Smooth muscle cell (in vitro differentiated cells): ENCODE measurements around the gene KSR1. TPM values are rescaled to one million over a fixed set of nuclear protein-coding genes. Genes with fewer than 3 reads are reported as not detected.
A peak's percentile ranks its signal among the peaks of the same experiment; 100 is the strongest.

ENCODE experiments used
- DNase-seq: peaks from one replicate; lab custom pipeline; 2025; ENCODE audit not compliant: unreplicated experiment; lab: John Stamatoyannopoulos, UW
- H2AFZ ChIP-seq: fragments of 200-600 bp; sonication (generic); 2 replicates; pipeline ENCODE4 v1.6.0; 2016; ENCODE audit warnings: antibody characterized with exemption, low read depth, mild to moderate bottlenecking
- H3F3A ChIP-seq: fragments of 200-600 bp; sonication (generic); 2 replicates; pipeline ENCODE4 v1.6.0; 2017; ENCODE audit warnings: antibody characterized with exemption, low read depth
- H3K27ac ChIP-seq: fragments of 200-600 bp; sonication (generic); 2 replicates; pipeline ENCODE4 v1.5.1; 2016; ENCODE audit warnings: low read depth, mild to moderate bottlenecking
- H3K27me3 ChIP-seq: fragments of 200-600 bp; sonication (generic); 2 replicates; pipeline ENCODE4 v1.6.1; 2016; ENCODE audit warnings: low read depth, mild to moderate bottlenecking
- H3K36me3 ChIP-seq: fragments of 200-600 bp; sonication (generic); 2 replicates; pipeline ENCODE4 v1.5.1; 2016; ENCODE audit warnings: low read depth
- H3K4me1 ChIP-seq: fragments of 200-600 bp; sonication (generic); 2 replicates; pipeline ENCODE4 v1.5.1; 2016; ENCODE audit warnings: low read depth
- H3K4me2 ChIP-seq: fragments of 200-600 bp; sonication (generic); 2 replicates; pipeline ENCODE4 v1.6.0; 2016; ENCODE audit warnings: mild to moderate bottlenecking
- H3K4me3 ChIP-seq: fragments of 200-600 bp; sonication (generic); 2 replicates; pipeline ENCODE4 v1.5.1; 2016; ENCODE audit warnings: mild to moderate bottlenecking
- H3K79me2 ChIP-seq: fragments of 200-600 bp; sonication (generic); 2 replicates; pipeline ENCODE4 v1.6.0; 2016; ENCODE audit warnings: low read depth, mild to moderate bottlenecking
- H3K9ac ChIP-seq: fragments of 200-600 bp; sonication (generic); 2 replicates; pipeline ENCODE4 v1.6.0; 2016; ENCODE audit warnings: low read depth
- H3K9me3 ChIP-seq: fragments of 200-600 bp; sonication (generic); replicated peaks from 2 replicates; pipeline ENCODE4 v1.5.1; 2016; ENCODE audit warnings: low read depth
- H4K20me1 ChIP-seq: fragments of 200-600 bp; sonication (generic); 2 replicates; pipeline ENCODE4 v1.6.0; 2016; ENCODE audit warnings: low read depth
- CTCF ChIP-seq: fragments of 200-600 bp; sonication (generic); IDR thresholded peaks from 2 replicates; pipeline ENCODE4 v1.5.1; 2017; ENCODE audit warnings: borderline replicate concordance, mild to moderate bottlenecking, antibody characterized with exemption; ENCODE audit not compliant: insufficient read depth, poor library complexity, severe bottlenecking
- WGBS: methylation state at CpG from one replicate; pipeline ENCODE4 v1.1.7; 2016; ENCODE audit warnings: low lambda C conversion rate; 5-methylcytosine and 5-hydroxymethylcytosine counted together
- polyA plus RNA-seq: library from polyadenylated mRNA; unstranded; fragments of >200 nt; fragmentation: Nextera tagmentation; extraction: Ambion mirVana; gene quantifications from 2 replicates; pipeline ENCODE4 v1.2.1, GENCODE V29; 2016
- total RNA-seq: library from RNA; depleted of rRNA; stranded (reverse); fragments of >200 nt; gene quantifications from 2 replicates; pipeline ENCODE4 v1.2.3, GENCODE V29; 2014

The KSR1 gene
- total and polyA plus RNA-seq, 2 experiments from 2014 or later = 40.4 to 65.1 TPM

GRCh38 chr17:27479838-27480237 lies 23.6 kb downstream of the KSR1 start:
- Histone ChIP-seq H3K79me2 (peaks cover 99% of the 10 kb centered on the region), H4K20me1 (peaks cover 100% of the 10 kb centered on the region), H3K27ac (no peak overlapping the region), H3K9ac (no peak overlapping the region), H3K4me3 (no peak overlapping the region), H3F3A (peaks cover 14% of the 10 kb centered on the region), H3K36me3 (no peaks in the 10 kb centered on the region), H3K4me2 (no peak overlapping the region), H3K9me3 (no peaks in the 10 kb centered on the region), H3K27me3 (no peaks in the 10 kb centered on the region), H2AFZ (no peak overlapping the region), H3K4me1 (no peaks in the 10 kb centered on the region)
- DNase-seq = no peak
- TF ChIP-seq CTCF = no peak
- WGBS = 88% methylated on average over 3 of the region's 3 CpGs

GRCh38 chr17:27480699-27481098 lies 24.5 kb downstream of the KSR1 start:
- WGBS = 94% methylated on average over 4 of the region's 4 CpGs
- Histone ChIP-seq H4K20me1 (peaks cover 100% of the 10 kb centered on the region), H3F3A (peaks cover 21% of the 10 kb centered on the region), H3K79me2 (peaks cover 99% of the 10 kb centered on the region), H3K9ac (no peak overlapping the region), H3K4me3 (no peak overlapping the region), H3K4me2 (no peak overlapping the region), H3K9me3 (no peaks in the 10 kb centered on the region), H3K4me1 (peaks cover 5% of the 10 kb centered on the region), H3K27ac (peak overlapping the region; percentile 49), H3K36me3 (no peaks in the 10 kb centered on the region), H3K27me3 (no peaks in the 10 kb centered on the region), H2AFZ (no peak overlapping the region)
- no peak for TF ChIP-seq CTCF
- DNase-seq = no peak

- peaks cover 11% of the 10 kb centered on the region for H3K4me1 ChIP-seq
- H3K79me2 ChIP-seq = peaks cover 99% of the 10 kb centered on the region
- H3K27ac ChIP-seq = peak overlapping the region; percentile 49
- no peak overlapping the region for H3K4me3 ChIP-seq
- no peak for TF ChIP-seq CTCF
- peaks cover 100% of the 10 kb centered on the region for H4K20me1 ChIP-seq
- no peak overlapping the region for H3K4me2 ChIP-seq
- no peaks in the 10 kb centered on the region for H3K27me3 ChIP-seq
- DNase-seq = no peak
- H3K9me3 ChIP-seq = no peaks in the 10 kb centered on the region
- no peak overlapping the region for H2AFZ ChIP-seq
- 82% methylated on average over 4 of the region's 4 CpGs for WGBS
- no peaks in the 10 kb centered on the region for H3K36me3 ChIP-seq
- peaks cover 22% of the 10 kb centered on the region for H3F3A ChIP-seq
- H3K9ac ChIP-seq = no peak overlapping the region
Measured at GRCh38 chr17:27481327-27481726, 25.1 kb downstream of the KSR1 start.

GRCh38 chr17:27485125-27485524 lies 28.9 kb downstream of the KSR1 start:
- Histone ChIP-seq H3K27ac (peak overlapping the region; percentile 51), H3K79me2 (peaks cover 99% of the 10 kb centered on the region)
- TF ChIP-seq CTCF = no peak

More at GRCh38 chr17:27485125-27485524, 28.9 kb downstream of the KSR1 start:
- Histone ChIP-seq H3K4me2 (peak overlapping the region; percentile 61), H3K4me3 (no peak overlapping the region), H3K27me3 (no peaks in the 10 kb centered on the region), H3K9me3 (no peaks in the 10 kb centered on the region), H3K4me1 (peaks cover 23% of the 10 kb centered on the region), H2AFZ (no peak overlapping the region), H4K20me1 (peaks cover 100% of the 10 kb centered on the region), H3K36me3 (no peaks in the 10 kb centered on the region), H3K9ac (no peak overlapping the region), H3F3A (peaks cover 31% of the 10 kb centered on the region)
- WGBS = 83% methylated on average over 2 of the region's 2 CpGs
- DNase-seq = no peak
